ENCODE results near the gene RFK.

The RFK gene

DNA sequence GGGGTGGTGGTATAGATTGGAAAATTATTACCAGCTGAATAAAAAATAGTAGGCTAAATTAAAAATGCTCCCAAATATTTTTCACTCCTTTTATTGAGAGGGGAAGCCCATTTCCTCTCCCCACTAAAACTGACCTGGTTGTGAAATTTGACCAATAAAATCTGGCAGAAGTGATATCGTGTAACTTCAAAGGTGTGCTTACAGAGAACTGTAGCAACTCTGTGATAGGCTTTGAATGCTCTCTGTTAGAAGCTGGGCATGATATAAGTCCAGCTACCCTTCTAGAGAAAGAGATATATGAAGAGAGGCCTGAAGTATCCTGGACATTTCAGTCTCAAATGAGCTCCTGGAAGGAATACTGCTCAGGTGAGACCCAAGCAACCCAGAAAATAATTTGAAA lies 10.2 kb upstream of the RFK start:
- Histone ChIP-seq H3K4me2 (no peak overlapping the region), H4K20me1 (ENCODE audit: insufficient read depth) (no peaks in the 10 kb centered on the region), H3K9ac (no peak overlapping the region), H3K4me1 (ENCODE audit: low read depth, poor library complexity, severe bottlenecking) (peaks cover 18% of the 10 kb centered on the region), H2AFZ (ENCODE audit: low read depth) (no peak overlapping the region), H3K4me3 (IDR thresholded peaks at IDR 0.05; ENCODE audit: insufficient read depth, low read depth, low read length) (no peak overlapping the region), H3K36me3 (ENCODE audit: insufficient read depth) (no peaks in the 10 kb centered on the region), H3K27me3 (ENCODE audit: insufficient read depth, low read depth) (no peaks in the 10 kb centered on the region), H3K27ac (no peak overlapping the region), H3K79me2 (ENCODE audit: insufficient read depth, low read depth) (no peaks in the 10 kb centered on the region)
- TF ChIP-seq CTCF (conservative IDR thresholded peaks at IDR 0.05; ENCODE audit: low read depth, low read length) = no peak

DNA sequence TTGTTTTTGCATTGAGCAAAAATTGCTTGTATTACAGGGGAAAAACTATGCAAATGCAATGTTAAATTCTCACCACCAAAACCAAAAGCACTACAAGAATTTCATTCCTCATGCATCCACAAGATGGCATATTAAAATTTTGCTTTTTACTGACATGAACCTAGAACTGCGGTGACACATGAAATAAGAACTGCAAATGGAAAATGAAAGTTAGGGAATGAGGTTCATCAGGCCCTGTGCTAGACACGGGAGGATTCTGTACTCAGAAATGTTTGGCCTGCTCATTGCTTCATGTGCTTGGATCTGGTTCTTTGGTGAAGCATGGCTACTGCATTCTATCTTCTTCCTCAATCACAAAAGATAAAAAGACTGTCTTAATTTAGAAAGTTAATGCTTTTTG lies 9.1 kb upstream of the RFK start:
- peak overlapping the region; percentile 8; the same call in 1 of the 2 replicates for H3K27ac ChIP-seq
- H2AFZ ChIP-seq (ENCODE audit: low read depth) = peak overlapping the region; percentile 42; the same call in 1 of the 2 replicates
- H3K27me3 ChIP-seq (ENCODE audit: insufficient read depth, low read depth) = no peaks in the 10 kb centered on the region
- H3K79me2 ChIP-seq (ENCODE audit: insufficient read depth, low read depth) = no peaks in the 10 kb centered on the region
- TF ChIP-seq CTCF (conservative IDR thresholded peaks at IDR 0.05; ENCODE audit: low read depth, low read length) = peak; percentile 73
- no peaks in the 10 kb centered on the region for H3K36me3 ChIP-seq (ENCODE audit: insufficient read depth)
- no peak overlapping the region for H3K4me3 ChIP-seq (IDR thresholded peaks at IDR 0.05; ENCODE audit: insufficient read depth, low read depth, low read length)
- no peaks in the 10 kb centered on the region for H4K20me1 ChIP-seq (ENCODE audit: insufficient read depth)
- H3K9ac ChIP-seq = no peak overlapping the region
- peak overlapping the region; percentile 23 for H3K4me2 ChIP-seq
- peaks cover 18% of the 10 kb centered on the region for H3K4me1 ChIP-seq (ENCODE audit: low read depth, poor library complexity, severe bottlenecking)

GRCh38 chr9:76401580-76402354 lies 7.5 kb upstream of the RFK start:
- Histone ChIP-seq H3K79me2 (ENCODE audit: insufficient read depth, low read depth) (no peaks in the 10 kb centered on the region), H3K4me2 (no peak overlapping the region), H3K27ac (no peak overlapping the region), H2AFZ (ENCODE audit: low read depth) (no peak overlapping the region), H3K27me3 (ENCODE audit: insufficient read depth, low read depth) (no peaks in the 10 kb centered on the region), H3K9ac (no peak overlapping the region), H3K4me1 (ENCODE audit: low read depth, poor library complexity, severe bottlenecking) (peaks cover 18% of the 10 kb centered on the region), H3K36me3 (ENCODE audit: insufficient read depth) (no peaks in the 10 kb centered on the region), H4K20me1 (ENCODE audit: insufficient read depth) (no peaks in the 10 kb centered on the region), H3K4me3 (IDR thresholded peaks at IDR 0.05; ENCODE audit: insufficient read depth, low read depth, low read length) (no peak overlapping the region)
- no peak for TF ChIP-seq CTCF (conservative IDR thresholded peaks at IDR 0.05; ENCODE audit: low read depth, low read length)

DNA sequence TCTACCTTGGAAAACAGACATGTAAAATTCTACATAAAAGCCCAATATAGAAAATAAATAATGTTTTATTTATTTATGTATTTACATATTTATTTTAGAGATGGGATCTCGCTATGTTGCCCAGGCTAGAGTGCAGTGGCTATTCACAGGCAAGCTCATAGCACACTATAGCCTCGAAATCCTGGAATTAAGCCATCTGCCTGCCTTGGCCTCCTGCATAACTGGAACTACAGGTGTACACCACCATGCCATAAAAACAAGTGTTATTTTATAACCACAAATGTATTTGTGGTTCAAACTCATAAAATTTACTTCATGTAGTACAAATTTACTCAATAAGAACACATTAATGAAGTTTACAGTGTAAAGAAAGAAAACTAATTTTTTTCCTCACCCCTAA lies 7.0 kb upstream of the RFK start:
- TF ChIP-seq CTCF (conservative IDR thresholded peaks at IDR 0.05; ENCODE audit: low read depth, low read length) = no peak
- no peaks in the 10 kb centered on the region for H3K79me2 ChIP-seq (ENCODE audit: insufficient read depth, low read depth)
- no peaks in the 10 kb centered on the region for H3K27me3 ChIP-seq (ENCODE audit: insufficient read depth, low read depth)
- H3K9ac ChIP-seq = no peak overlapping the region
- H3K4me1 ChIP-seq (ENCODE audit: low read depth, poor library complexity, severe bottlenecking) = peaks cover 18% of the 10 kb centered on the region
- H3K36me3 ChIP-seq (ENCODE audit: insufficient read depth) = no peaks in the 10 kb centered on the region
- H3K4me2 ChIP-seq = no peak overlapping the region
- H3K4me3 ChIP-seq (IDR thresholded peaks at IDR 0.05; ENCODE audit: insufficient read depth, low read depth, low read length) = no peak overlapping the region
- H4K20me1 ChIP-seq (ENCODE audit: insufficient read depth) = no peaks in the 10 kb centered on the region
- H3K27ac ChIP-seq = no peak overlapping the region
- H2AFZ ChIP-seq (ENCODE audit: low read depth) = no peak overlapping the region

Data from KMS-11 (cell line).